Measurements from ENCODE around the gene CLDN6. TPM values are rescaled to one million over a fixed set of nuclear protein-coding genes. Genes with fewer than 3 reads are reported as not detected.
A peak's percentile ranks its signal among the peaks of the same experiment; 100 is the strongest.

Gene CLDN6
- total and polyA plus RNA-seq, 2 of the 13 experiments (the other 11 are each of a cell fraction or from before 2014, with no cell fraction given): 5.9 to 7.6 TPM

GRCh38 chr16:2968368-2968737, 49.6 kb downstream of the CLDN6 start:
- peak overlapping the region; percentile 73 for H3K27ac ChIP-seq (ENCODE audit: extremely low read length, insufficient read depth, low read length)
- 26% methylated on average over 10 of the region's 18 CpGs for WGBS (ENCODE audit: low lambda C conversion rate)
- H3K36me3 ChIP-seq (replicated peaks in 1 of 2; ENCODE audit: control insufficient read depth in 1 of 2, insufficient read depth in 2 of 2, low read length in 2 of 2): no peaks in the 10 kb centered on the region
- in situ Hi-C loops (cut with HindIII; ENCODE audit: extremely low pct_ligation_motif_present, low pct_unique_long_range_greater_than_20kb) (no loop called here), intact Hi-C loops (cut with micrococcal nuclease; ENCODE audit: unreplicated experiment) (no loop called here)
- no peaks in the 10 kb centered on the region for H4K20me1 ChIP-seq (ENCODE audit: insufficient read depth, low read length)
- no peak for DNase-seq (ENCODE audit: low spot score)
- peak overlapping the region; percentile 82 for H3K4me2 ChIP-seq (ENCODE audit: low read depth, low read length)
- peak overlapping the region; percentile 53 for H3K9ac ChIP-seq (ENCODE audit: insufficient read depth, low read depth, low read length)
- ChIA-PET POLR2A (interaction anchor here (0.6 to 2.4 kb wide), 4 partner anchors 13 to 115 kb away, joined by 3 to 17 read pairs (median 4); partner anchors contain the start of gene TNFRSF12A), CTCF (ENCODE audit: low intra/inter-chr PET ratio, low total read pairs) (no interaction called here)
- BruUV-seq (replicated peaks): no TSS peak
- peaks cover 8% of the 10 kb centered on the region for H3K79me2 ChIP-seq (ENCODE audit: insufficient read depth, low read length)
- no peak for ATAC-seq
- H3K9me3 ChIP-seq (ENCODE audit: low read length): no peaks in the 10 kb centered on the region
- no peaks in the 10 kb centered on the region; a peak in 2 of 5 replicates for H3K27me3 ChIP-seq (ENCODE audit: control insufficient read depth in 1 of 2, insufficient read depth in 2 of 2, low read length in 2 of 2)
- FAIRE-seq: no peak
- peaks cover 17% of the 10 kb centered on the region for H3K4me1 ChIP-seq (ENCODE audit: insufficient read depth, low read length)
- peak overlapping the region; percentile 86 to 91 (median 91) for H3K4me3 ChIP-seq (replicated peaks in 1 of 3; ENCODE audit: insufficient read depth in 1 of 3, low read depth in 2 of 3, low read length in 3 of 3)
- no peak overlapping the region for H2AFZ ChIP-seq (ENCODE audit: low read length)
- TF ChIP-seq ZNF331 (CRISPR knock-in tag; IDR thresholded peaks at IDR 0.05) (no peak), ATF3 (CRISPR knock-in tag; IDR thresholded peaks at IDR 0.05) (no peak), ZNF354B (CRISPR knock-in tag; IDR thresholded peaks at IDR 0.05) (no peak), ZNF232 (CRISPR knock-in tag; IDR thresholded peaks at IDR 0.05; ENCODE audit: borderline replicate concordance) (no peak)
- TF ChIP-seq, protein P1, sequence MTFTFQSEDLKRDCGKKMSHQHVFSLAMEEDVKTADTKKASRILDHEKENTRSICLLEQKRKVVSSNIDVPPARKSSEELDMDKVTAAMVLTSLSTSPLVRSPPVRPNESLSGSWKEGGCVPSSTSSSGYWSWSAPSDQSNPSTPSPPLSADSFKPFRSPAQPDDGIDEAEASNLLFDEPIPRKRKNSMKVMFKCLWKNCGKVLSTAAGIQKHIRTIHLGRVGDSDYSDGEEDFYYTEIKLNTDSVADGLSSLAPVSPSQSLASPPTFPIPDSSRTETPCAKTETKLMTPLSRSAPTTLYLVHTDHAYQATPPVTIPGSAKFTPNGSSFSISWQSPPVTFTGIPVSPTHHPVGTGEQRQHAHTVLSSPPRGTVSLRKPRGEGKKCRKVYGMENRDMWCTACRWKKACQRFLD (CRISPR knock-in tag; IDR thresholded peaks at IDR 0.05; ENCODE audit: borderline replicate concordance): no peak
- TF ChIP-seq, protein P2, sequence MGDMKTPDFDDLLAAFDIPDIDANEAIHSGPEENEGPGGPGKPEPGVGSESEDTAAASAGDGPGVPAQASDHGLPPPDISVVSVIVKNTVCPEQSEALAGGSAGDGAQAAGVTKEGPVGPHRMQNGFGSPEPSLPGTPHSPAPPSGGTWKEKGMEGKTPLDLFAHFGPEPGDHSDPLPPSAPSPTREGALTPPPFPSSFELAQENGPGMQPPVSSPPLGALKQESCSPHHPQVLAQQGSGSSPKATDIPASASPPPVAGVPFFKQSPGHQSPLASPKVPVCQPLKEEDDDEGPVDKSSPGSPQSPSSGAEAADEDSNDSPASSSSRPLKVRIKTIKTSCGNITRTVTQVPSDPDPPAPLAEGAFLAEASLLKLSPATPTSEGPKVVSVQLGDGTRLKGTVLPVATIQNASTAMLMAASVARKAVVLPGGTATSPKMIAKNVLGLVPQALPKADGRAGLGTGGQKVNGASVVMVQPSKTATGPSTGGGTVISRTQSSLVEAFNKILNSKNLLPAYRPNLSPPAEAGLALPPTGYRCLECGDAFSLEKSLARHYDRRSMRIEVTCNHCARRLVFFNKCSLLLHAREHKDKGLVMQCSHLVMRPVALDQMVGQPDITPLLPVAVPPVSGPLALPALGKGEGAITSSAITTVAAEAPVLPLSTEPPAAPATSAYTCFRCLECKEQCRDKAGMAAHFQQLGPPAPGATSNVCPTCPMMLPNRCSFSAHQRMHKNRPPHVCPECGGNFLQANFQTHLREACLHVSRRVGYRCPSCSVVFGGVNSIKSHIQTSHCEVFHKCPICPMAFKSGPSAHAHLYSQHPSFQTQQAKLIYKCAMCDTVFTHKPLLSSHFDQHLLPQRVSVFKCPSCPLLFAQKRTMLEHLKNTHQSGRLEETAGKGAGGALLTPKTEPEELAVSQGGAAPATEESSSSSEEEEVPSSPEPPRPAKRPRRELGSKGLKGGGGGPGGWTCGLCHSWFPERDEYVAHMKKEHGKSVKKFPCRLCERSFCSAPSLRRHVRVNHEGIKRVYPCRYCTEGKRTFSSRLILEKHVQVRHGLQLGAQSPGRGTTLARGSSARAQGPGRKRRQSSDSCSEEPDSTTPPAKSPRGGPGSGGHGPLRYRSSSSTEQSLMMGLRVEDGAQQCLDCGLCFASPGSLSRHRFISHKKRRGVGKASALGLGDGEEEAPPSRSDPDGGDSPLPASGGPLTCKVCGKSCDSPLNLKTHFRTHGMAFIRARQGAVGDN (CRISPR knock-in tag; IDR thresholded peaks at IDR 0.05): no peak
- TF ChIP-seq, protein P3, sequence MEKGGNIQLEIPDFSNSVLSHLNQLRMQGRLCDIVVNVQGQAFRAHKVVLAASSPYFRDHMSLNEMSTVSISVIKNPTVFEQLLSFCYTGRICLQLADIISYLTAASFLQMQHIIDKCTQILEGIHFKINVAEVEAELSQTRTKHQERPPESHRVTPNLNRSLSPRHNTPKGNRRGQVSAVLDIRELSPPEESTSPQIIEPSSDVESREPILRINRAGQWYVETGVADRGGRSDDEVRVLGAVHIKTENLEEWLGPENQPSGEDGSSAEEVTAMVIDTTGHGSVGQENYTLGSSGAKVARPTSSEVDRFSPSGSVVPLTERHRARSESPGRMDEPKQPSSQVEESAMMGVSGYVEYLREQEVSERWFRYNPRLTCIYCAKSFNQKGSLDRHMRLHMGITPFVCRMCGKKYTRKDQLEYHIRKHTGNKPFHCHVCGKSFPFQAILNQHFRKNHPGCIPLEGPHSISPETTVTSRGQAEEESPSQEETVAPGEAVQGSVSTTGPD (CRISPR knock-in tag; IDR thresholded peaks at IDR 0.05): no peak
- TF ChIP-seq, protein P4, sequence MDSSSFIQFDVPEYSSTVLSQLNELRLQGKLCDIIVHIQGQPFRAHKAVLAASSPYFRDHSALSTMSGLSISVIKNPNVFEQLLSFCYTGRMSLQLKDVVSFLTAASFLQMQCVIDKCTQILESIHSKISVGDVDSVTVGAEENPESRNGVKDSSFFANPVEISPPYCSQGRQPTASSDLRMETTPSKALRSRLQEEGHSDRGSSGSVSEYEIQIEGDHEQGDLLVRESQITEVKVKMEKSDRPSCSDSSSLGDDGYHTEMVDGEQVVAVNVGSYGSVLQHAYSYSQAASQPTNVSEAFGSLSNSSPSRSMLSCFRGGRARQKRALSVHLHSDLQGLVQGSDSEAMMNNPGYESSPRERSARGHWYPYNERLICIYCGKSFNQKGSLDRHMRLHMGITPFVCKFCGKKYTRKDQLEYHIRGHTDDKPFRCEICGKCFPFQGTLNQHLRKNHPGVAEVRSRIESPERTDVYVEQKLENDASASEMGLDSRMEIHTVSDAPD (CRISPR knock-in tag; IDR thresholded peaks at IDR 0.05): no peak
- TF ChIP-seq, protein P5, sequence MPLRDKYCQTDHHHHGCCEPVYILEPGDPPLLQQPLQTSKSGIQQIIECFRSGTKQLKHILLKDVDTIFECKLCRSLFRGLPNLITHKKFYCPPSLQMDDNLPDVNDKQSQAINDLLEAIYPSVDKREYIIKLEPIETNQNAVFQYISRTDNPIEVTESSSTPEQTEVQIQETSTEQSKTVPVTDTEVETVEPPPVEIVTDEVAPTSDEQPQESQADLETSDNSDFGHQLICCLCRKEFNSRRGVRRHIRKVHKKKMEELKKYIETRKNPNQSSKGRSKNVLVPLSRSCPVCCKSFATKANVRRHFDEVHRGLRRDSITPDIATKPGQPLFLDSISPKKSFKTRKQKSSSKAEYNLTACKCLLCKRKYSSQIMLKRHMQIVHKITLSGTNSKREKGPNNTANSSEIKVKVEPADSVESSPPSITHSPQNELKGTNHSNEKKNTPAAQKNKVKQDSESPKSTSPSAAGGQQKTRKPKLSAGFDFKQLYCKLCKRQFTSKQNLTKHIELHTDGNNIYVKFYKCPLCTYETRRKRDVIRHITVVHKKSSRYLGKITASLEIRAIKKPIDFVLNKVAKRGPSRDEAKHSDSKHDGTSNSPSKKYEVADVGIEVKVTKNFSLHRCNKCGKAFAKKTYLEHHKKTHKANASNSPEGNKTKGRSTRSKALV (CRISPR knock-in tag; IDR thresholded peaks at IDR 0.05): no peak
- TF ChIP-seq, protein P6, sequence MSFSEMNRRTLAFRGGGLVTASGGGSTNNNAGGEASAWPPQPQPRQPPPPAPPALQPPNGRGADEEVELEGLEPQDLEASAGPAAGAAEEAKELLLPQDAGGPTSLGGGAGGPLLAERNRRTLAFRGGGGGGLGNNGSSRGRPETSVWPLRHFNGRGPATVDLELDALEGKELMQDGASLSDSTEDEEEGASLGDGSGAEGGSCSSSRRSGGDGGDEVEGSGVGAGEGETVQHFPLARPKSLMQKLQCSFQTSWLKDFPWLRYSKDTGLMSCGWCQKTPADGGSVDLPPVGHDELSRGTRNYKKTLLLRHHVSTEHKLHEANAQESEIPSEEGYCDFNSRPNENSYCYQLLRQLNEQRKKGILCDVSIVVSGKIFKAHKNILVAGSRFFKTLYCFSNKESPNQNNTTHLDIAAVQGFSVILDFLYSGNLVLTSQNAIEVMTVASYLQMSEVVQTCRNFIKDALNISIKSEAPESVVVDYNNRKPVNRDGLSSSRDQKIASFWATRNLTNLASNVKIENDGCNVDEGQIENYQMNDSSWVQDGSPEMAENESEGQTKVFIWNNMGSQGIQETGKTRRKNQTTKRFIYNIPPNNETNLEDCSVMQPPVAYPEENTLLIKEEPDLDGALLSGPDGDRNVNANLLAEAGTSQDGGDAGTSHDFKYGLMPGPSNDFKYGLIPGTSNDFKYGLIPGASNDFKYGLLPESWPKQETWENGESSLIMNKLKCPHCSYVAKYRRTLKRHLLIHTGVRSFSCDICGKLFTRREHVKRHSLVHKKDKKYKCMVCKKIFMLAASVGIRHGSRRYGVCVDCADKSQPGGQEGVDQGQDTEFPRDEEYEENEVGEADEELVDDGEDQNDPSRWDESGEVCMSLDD (CRISPR knock-in tag; IDR thresholded peaks at IDR 0.05; ENCODE audit: borderline replicate concordance): no peak
